Right renal pelvis (tissue), 4 donors: ENCODE data around the gene OR13C8. TPM values are rescaled to one million over a fixed set of nuclear protein-coding genes. Genes with fewer than 3 reads are reported as not detected.

Experiments used
- DNase-seq, 4 donors: peaks; one replicate each; pipeline ENCODE4 v3.0.0-alpha.2; 2013; ENCODE audit warnings: low read depth in 4 of 4, low spot score in 3 of 4, missing footprints in 1 of 4
- polyA plus RNA-seq, 4 donors: library from polyadenylated mRNA; unstranded; fragments of 120-200 nt; gene quantifications; one replicate each; pipeline ENCODE4 v1.2.1, GENCODE V29; 2013; ENCODE audit not compliant: insufficient read length in 4 of 4

OR13C8 gene
- polyA plus RNA-seq, 4 donors: not detected

GRCh38 chr9:104608336-104608735 lies 39.4 kb downstream of the OR13C8 start:
- DNase-seq: no peak

GRCh38 chr9:104611213-104611612 lies 42.2 kb downstream of the OR13C8 start:
- DNase-seq: no peak

GRCh38 chr9:104617418-104617817 lies 48.5 kb downstream of the OR13C8 start:
- no peak for DNase-seq

GRCh38 chr9:104618104-104618503 lies 49.1 kb downstream of the OR13C8 start, which contains the start of gene OR13C9:
Gene OR13C9 (minus strand): TSS chr9:104618204. CDS start chr9:104618204, 0 bp downstream.
- no peak for DNase-seq

Other genes starting within 250 kb of the OR13C8 start
- gene OR13F1, start 64.9 kb upstream of the OR13C8 start, polyA plus RNA-seq: not detected
- not detected for gene OR13C4, start 42.0 kb upstream of the OR13C8 start, polyA plus RNA-seq
- gene OR13C3, start 32.3 kb upstream of the OR13C8 start, polyA plus RNA-seq: not detected
- gene OR13C5, start 30.2 kb downstream of the OR13C8 start, polyA plus RNA-seq: under 1 TPM in 1 of 4 donors, not detected in 3; 0.36 TPM
- gene OR13C2, start 36.5 kb downstream of the OR13C8 start, polyA plus RNA-seq: under 1 TPM in 1 of 4 donors, not detected in 3; 0.10 TPM
- not detected for gene OR13C9, start 49.0 kb downstream of the OR13C8 start, polyA plus RNA-seq
- not detected for gene OR13D1, start 125.3 kb downstream of the OR13C8 start, polyA plus RNA-seq
- 10 to 100 TPM; 53.4 to 65.6 (median 61.0) TPM for gene NIPSNAP3A, start 178.5 kb downstream of the OR13C8 start, polyA plus RNA-seq
- 10 to 100 TPM; 11.2 to 13.2 (median 11.7) TPM for gene NIPSNAP3B, start 195.0 kb downstream of the OR13C8 start, polyA plus RNA-seq